ENCODE measurements around the gene CENPE. TPM values are rescaled to one million over a fixed set of nuclear protein-coding genes. Genes with fewer than 3 reads are reported as not detected.
A peak's percentile ranks its signal among the peaks of the same experiment; 100 is the strongest.

CENPE gene
- total and polyA plus RNA-seq, 2 donors: 2.5 to 21.2 TPM

- Histone ChIP-seq H3K27ac (ENCODE audit: low read depth in 1 of 2, low read length in 1 of 2) (peak overlapping the region; percentile 38 to 71), H3K27me3 (ENCODE audit: control insufficient read depth in 2 of 2, insufficient read depth in 1 of 2, low read length in 1 of 2) (no peaks in the 10 kb centered on the region)
- WGBS: under 1% methylated on average over 82 of the region's 82 CpGs
Measured at GRCh38 chr4:103075894-103076746, 122.0 kb downstream of the CENPE start.

GRCh38 chr4:103075435-103075893 is 122.7 kb downstream of the CENPE start:
- peak in 1 of 9 donors; percentile 11 for DNase-seq (ENCODE audit: low read depth in 6 of 9, low spot score in 9 of 9)
- H3K36me3 ChIP-seq (ENCODE audit: control insufficient read depth in 2 of 2, insufficient read depth in 2 of 2, low read length in 1 of 2): peaks cover 0 to 3% of the 10 kb centered on the region in 2 donors
- H3K9me3 ChIP-seq (ENCODE audit: control insufficient read depth in 2 of 2, insufficient read depth in 1 of 2, low read length in 1 of 2): no peaks in the 10 kb centered on the region
- no peaks in the 10 kb centered on the region for H3K27me3 ChIP-seq (ENCODE audit: control insufficient read depth in 2 of 2, insufficient read depth in 1 of 2, low read length in 1 of 2)
- peaks cover 0 to 9% of the 10 kb centered on the region in 2 donors for H3K4me1 ChIP-seq (ENCODE audit: control insufficient read depth in 2 of 2, insufficient read depth in 2 of 2, low read length in 2 of 2)
- H3K4me3 ChIP-seq (ENCODE audit: low read length in 2 of 2): peak overlapping the region; percentile 57 to 62
- H3K27ac ChIP-seq (ENCODE audit: low read depth in 1 of 2, low read length in 1 of 2): peak overlapping the region in 1 of 2 donors; percentile 71
- WGBS: 36% methylated on average over 4 of the region's 4 CpGs

More at GRCh38 chr4:103075894-103076746, 122.0 kb downstream of the CENPE start:
- H3K9me3 ChIP-seq (ENCODE audit: control insufficient read depth in 2 of 2, insufficient read depth in 1 of 2, low read length in 1 of 2): no peaks in the 10 kb centered on the region
- peak in 7 of 9 donors; percentile 17 to 77 (median 40) for DNase-seq (ENCODE audit: low read depth in 6 of 9, low spot score in 9 of 9)
- peak overlapping the region; percentile 57 to 62 for H3K4me3 ChIP-seq (ENCODE audit: low read length in 2 of 2)
- peaks cover 0 to 9% of the 10 kb centered on the region in 2 donors for H3K4me1 ChIP-seq (ENCODE audit: control insufficient read depth in 2 of 2, insufficient read depth in 2 of 2, low read length in 2 of 2)
- H3K36me3 ChIP-seq (ENCODE audit: control insufficient read depth in 2 of 2, insufficient read depth in 2 of 2, low read length in 1 of 2): peaks cover 0 to 7% of the 10 kb centered on the region in 2 donors

- Histone ChIP-seq H3K4me1 (ENCODE audit: control insufficient read depth in 2 of 2, insufficient read depth in 2 of 2, low read length in 2 of 2) (peaks cover 0 to 9% of the 10 kb centered on the region in 2 donors), H3K27ac (ENCODE audit: low read depth in 1 of 2, low read length in 1 of 2) (no peak overlapping the region), H3K4me3 (ENCODE audit: low read length in 2 of 2) (no peak overlapping the region), H3K36me3 (ENCODE audit: control insufficient read depth in 2 of 2, insufficient read depth in 2 of 2, low read length in 1 of 2) (peaks cover 0 to 2% of the 10 kb centered on the region in 2 donors), H3K27me3 (ENCODE audit: control insufficient read depth in 2 of 2, insufficient read depth in 1 of 2, low read length in 1 of 2) (no peaks in the 10 kb centered on the region), H3K9me3 (ENCODE audit: control insufficient read depth in 2 of 2, insufficient read depth in 1 of 2, low read length in 1 of 2) (no peaks in the 10 kb centered on the region)
- WGBS: 95% methylated on average over 9 of the region's 9 CpGs
- no peak for DNase-seq (ENCODE audit: low read depth in 6 of 9, low spot score in 9 of 9)
Measured at GRCh38 chr4:103074744-103075434, 123.3 kb downstream of the CENPE start.

DNA sequence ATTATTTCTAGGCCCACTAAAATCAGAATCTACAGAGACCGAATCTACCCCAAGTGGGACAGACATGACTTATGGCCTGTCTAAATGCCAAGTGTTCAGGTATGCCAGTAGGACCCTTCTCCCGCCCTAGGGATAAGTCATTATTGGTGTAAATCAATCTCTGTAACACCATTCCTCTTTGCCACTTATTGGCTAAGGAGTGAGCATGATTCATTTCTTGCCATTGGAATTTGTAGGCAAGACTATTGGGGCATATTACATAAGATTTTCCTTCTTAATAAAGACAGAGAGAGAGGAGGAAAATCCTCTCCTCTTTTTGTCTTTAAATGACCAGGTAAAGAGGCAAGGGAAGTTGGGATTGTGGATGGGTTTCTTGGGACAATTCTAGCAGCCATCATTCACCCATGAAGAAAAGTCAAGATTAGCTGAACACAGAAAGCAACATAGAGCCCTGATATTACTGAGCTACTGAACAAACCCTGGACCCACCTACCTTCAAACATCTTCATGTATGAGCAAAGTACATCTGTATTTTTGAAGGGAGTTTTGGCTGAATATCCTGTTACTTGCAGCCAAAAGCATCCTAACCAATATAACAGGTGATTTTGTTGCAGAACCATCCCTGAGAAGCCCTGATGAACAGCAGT is 124.2 kb downstream of the CENPE start:
- DNase-seq (ENCODE audit: low read depth in 6 of 9, low spot score in 9 of 9): no peak
- 99% methylated on average over 2 of the region's 2 CpGs for WGBS

GRCh38 chr4:103067841-103068547 is 130.1 kb downstream of the CENPE start:
- 98% methylated on average over 2 of the region's 2 CpGs for WGBS
- no peaks in the 10 kb centered on the region for H3K36me3 ChIP-seq (ENCODE audit: control insufficient read depth in 2 of 2, insufficient read depth in 2 of 2, low read length in 1 of 2)

More for the DNA sequence above, 124.2 kb downstream of the CENPE start:
- no peak overlapping the region for H3K27ac ChIP-seq (ENCODE audit: low read depth in 1 of 2, low read length in 1 of 2)
- H3K9me3 ChIP-seq (ENCODE audit: control insufficient read depth in 2 of 2, insufficient read depth in 1 of 2, low read length in 1 of 2): no peaks in the 10 kb centered on the region
- H3K4me1 ChIP-seq (ENCODE audit: control insufficient read depth in 2 of 2, insufficient read depth in 2 of 2, low read length in 2 of 2): peaks cover 0 to 9% of the 10 kb centered on the region in 2 donors
- no peaks in the 10 kb centered on the region for H3K36me3 ChIP-seq (ENCODE audit: control insufficient read depth in 2 of 2, insufficient read depth in 2 of 2, low read length in 1 of 2)
- no peaks in the 10 kb centered on the region for H3K27me3 ChIP-seq (ENCODE audit: control insufficient read depth in 2 of 2, insufficient read depth in 1 of 2, low read length in 1 of 2)
- no peak overlapping the region for H3K4me3 ChIP-seq (ENCODE audit: low read length in 2 of 2)

GRCh38 chr4:103060453-103061148 is 137.5 kb downstream of the CENPE start:
- Histone ChIP-seq H3K9me3 (ENCODE audit: control insufficient read depth in 2 of 2, insufficient read depth in 1 of 2, low read length in 1 of 2) (no peaks in the 10 kb centered on the region), H3K36me3 (ENCODE audit: control insufficient read depth in 2 of 2, insufficient read depth in 2 of 2, low read length in 1 of 2) (peaks cover 0 to 5% of the 10 kb centered on the region in 2 donors), H3K27me3 (ENCODE audit: control insufficient read depth in 2 of 2, insufficient read depth in 1 of 2, low read length in 1 of 2) (no peaks in the 10 kb centered on the region), H3K27ac (ENCODE audit: low read depth in 1 of 2, low read length in 1 of 2) (no peak overlapping the region), H3K4me1 (ENCODE audit: control insufficient read depth in 2 of 2, insufficient read depth in 2 of 2, low read length in 2 of 2) (no peaks in the 10 kb centered on the region), H3K4me3 (ENCODE audit: low read length in 2 of 2) (no peak overlapping the region)
- WGBS: 96% methylated on average over 2 of the region's 2 CpGs
- no peak for DNase-seq (ENCODE audit: low read depth in 6 of 9, low spot score in 9 of 9)

More at GRCh38 chr4:103067841-103068547, 130.1 kb downstream of the CENPE start:
- no peak overlapping the region for H3K4me3 ChIP-seq (ENCODE audit: low read length in 2 of 2)
- H3K27me3 ChIP-seq (ENCODE audit: control insufficient read depth in 2 of 2, insufficient read depth in 1 of 2, low read length in 1 of 2): no peaks in the 10 kb centered on the region
- no peaks in the 10 kb centered on the region for H3K9me3 ChIP-seq (ENCODE audit: control insufficient read depth in 2 of 2, insufficient read depth in 1 of 2, low read length in 1 of 2)
- no peak for DNase-seq (ENCODE audit: low read depth in 6 of 9, low spot score in 9 of 9)
- H3K4me1 ChIP-seq (ENCODE audit: control insufficient read depth in 2 of 2, insufficient read depth in 2 of 2, low read length in 2 of 2): no peaks in the 10 kb centered on the region
- no peak overlapping the region for H3K27ac ChIP-seq (ENCODE audit: low read depth in 1 of 2, low read length in 1 of 2)

Data from thymus (tissue), 11 donors.